ENCODE data around the gene RASSF5.

RASSF5 gene

GRCh38 chr1:206588492-206588891, 81.2 kb downstream of the RASSF5 start:
- no peak for TF ChIP-seq GATA3 (IDR thresholded peaks at IDR 0.05; ENCODE audit: low read depth, low read length)
- TF ChIP-seq GATA2 (IDR thresholded peaks at IDR 0.05; ENCODE audit: low read depth, low read length) = no peak

DNA sequence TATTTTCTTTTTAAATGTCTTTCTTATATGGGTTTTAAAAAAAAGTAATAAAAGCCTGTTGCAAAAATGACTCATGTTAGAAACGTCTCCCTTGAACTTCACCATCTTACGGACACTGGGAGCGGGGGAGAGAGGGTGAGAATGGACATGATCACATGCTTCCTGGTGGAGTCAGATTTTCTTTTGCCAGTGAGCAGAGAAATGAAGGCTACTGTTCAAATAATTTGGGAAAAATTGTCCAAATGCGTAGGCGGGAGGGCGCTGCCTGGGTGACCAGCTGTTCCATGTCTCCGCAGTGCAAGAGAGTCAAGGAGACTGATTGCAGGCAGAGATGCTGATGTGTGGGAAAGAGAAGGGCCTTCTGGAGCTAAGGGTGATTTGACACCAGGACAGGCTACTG, 81.9 kb downstream of the RASSF5 start:
- TF ChIP-seq GATA2 (IDR thresholded peaks at IDR 0.05; ENCODE audit: low read depth, low read length) (no peak), GATA3 (IDR thresholded peaks at IDR 0.05; ENCODE audit: low read depth, low read length) (no peak)

- TF ChIP-seq GATA2 (IDR thresholded peaks at IDR 0.05; ENCODE audit: low read depth, low read length) = no peak
- no peak for TF ChIP-seq GATA3 (IDR thresholded peaks at IDR 0.05; ENCODE audit: low read depth, low read length)
These were observed 82.9 kb downstream of the RASSF5 start for GRCh38 chr1:206590025-206590758.

DNA sequence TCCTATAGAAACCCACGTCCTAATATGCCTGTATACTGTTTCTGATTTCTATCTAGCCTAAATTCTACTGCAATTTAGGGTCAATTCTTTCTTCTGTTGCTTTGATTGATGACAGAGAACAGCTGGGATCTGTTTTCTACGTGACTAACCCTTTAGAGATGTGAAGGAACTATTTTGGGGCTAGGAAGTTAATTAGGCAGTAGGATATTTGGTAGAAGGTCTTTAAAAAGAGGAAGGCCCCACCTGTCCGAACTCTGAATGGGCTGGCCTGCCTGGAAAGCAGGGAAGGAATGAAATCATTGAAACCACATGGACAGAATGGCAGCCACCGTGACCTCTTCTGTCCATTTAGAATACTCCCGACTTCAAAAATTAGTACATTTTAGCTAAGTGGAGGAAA, 83.9 kb downstream of the RASSF5 start:
- TF ChIP-seq GATA3 (IDR thresholded peaks at IDR 0.05; ENCODE audit: low read depth, low read length) = no peak

GRCh38 chr1:206591696-206592095, 84.4 kb downstream of the RASSF5 start:
- TF ChIP-seq GATA3 (IDR thresholded peaks at IDR 0.05; ENCODE audit: low read depth, low read length) (no peak), GATA2 (IDR thresholded peaks at IDR 0.05; ENCODE audit: low read depth, low read length) (no peak)

- TF ChIP-seq GATA3 (IDR thresholded peaks at IDR 0.05; ENCODE audit: low read depth, low read length) (no peak), GATA2 (IDR thresholded peaks at IDR 0.05; ENCODE audit: low read depth, low read length) (no peak)
These were observed 86.1 kb downstream of the RASSF5 start for GRCh38 chr1:206593351-206593925.

DNA sequence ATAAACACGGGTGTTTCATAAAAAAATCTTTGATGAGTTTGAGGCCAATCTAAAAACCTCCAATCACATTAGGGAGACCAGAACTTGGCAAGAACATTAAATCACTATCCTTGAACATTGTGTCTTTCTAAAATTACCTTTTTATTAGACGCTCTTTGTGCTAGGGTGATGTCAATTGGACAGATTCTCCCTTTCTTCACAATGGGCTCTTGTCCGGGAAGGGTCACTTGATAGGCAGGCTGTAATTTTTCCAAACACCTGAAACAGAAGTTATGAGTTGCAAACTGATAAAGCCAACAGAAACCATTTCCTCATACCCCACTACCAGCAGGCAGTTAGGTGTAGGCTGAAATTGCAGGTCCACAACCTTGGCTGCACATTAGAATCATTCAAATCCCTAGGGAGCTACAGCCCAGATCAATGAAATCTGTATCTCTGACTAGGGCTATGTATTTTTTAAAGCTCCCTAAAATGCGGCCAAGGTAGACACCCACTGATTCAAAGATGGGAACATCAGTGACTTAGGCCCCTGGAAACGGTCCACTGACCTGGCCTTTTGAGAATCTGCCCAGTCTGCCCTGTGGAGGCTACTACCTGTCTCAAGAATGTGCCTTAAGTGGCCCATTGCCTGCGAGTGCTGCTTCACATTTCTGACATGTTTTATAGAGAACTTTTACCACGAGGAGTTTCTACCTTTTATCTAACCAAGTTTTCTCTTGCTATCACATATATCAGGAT, 88.4 kb downstream of the RASSF5 start:
- no peak for TF ChIP-seq GATA2 (IDR thresholded peaks at IDR 0.05; ENCODE audit: low read depth, low read length)
- no peak for TF ChIP-seq GATA3 (IDR thresholded peaks at IDR 0.05; ENCODE audit: low read depth, low read length)

DNA sequence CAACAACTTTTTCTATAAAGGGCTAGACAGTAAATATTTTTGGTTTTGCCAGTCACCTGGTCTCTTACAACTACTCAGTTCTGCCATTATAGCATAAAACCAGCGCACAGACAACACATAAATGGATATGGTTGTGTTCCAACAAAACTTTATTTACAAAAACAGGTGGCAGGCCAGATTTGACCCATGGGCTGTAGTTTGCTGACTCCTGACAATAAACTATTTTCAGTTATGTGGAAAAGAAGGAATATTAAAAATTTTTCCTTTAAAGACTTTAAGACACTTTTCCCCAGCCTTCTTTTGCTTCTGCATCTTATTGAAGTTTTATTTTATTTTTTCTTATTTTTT, 89.0 kb downstream of the RASSF5 start:
- no peak for TF ChIP-seq GATA2 (IDR thresholded peaks at IDR 0.05; ENCODE audit: low read depth, low read length)
- TF ChIP-seq GATA3 (IDR thresholded peaks at IDR 0.05; ENCODE audit: low read depth, low read length) = no peak

GRCh38 chr1:206600527-206600926, 93.2 kb downstream of the RASSF5 start:
- TF ChIP-seq GATA2 (IDR thresholded peaks at IDR 0.05; ENCODE audit: low read depth, low read length) = no peak
- TF ChIP-seq GATA3 (IDR thresholded peaks at IDR 0.05; ENCODE audit: low read depth, low read length) = no peak

- no peak for TF ChIP-seq GATA3 (IDR thresholded peaks at IDR 0.05; ENCODE audit: low read depth, low read length)
- TF ChIP-seq GATA2 (IDR thresholded peaks at IDR 0.05; ENCODE audit: low read depth, low read length) = no peak
These were observed 97.5 kb downstream of the RASSF5 start for GRCh38 chr1:206604861-206605260.

DNA sequence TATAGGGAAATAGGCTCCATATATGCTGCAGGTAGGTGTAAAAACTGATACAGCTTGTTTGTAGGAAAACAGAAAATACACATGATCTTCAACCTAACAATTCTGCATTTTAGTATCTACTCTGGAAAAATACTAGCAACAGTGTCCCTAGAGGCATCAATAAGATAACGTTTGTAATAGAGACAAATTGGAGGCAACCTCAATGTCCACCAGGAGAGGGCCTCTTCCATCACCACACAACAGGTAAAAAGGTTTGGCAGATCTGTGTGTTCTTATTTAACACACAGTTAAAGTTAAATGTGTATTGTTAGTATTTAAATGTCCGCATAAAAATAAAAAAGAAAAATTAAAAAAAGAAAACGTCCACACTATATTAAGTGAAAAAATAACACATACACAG, 99.5 kb downstream of the RASSF5 start:
- TF ChIP-seq GATA3 (IDR thresholded peaks at IDR 0.05; ENCODE audit: low read depth, low read length) (no peak), GATA2 (IDR thresholded peaks at IDR 0.05; ENCODE audit: low read depth, low read length) (no peak)

- TF ChIP-seq GATA2 (IDR thresholded peaks at IDR 0.05; ENCODE audit: low read depth, low read length) = no peak
- TF ChIP-seq GATA3 (IDR thresholded peaks at IDR 0.05; ENCODE audit: low read depth, low read length) = no peak
These were observed 100.9 kb downstream of the RASSF5 start for GRCh38 chr1:206608108-206608698.

DNA sequence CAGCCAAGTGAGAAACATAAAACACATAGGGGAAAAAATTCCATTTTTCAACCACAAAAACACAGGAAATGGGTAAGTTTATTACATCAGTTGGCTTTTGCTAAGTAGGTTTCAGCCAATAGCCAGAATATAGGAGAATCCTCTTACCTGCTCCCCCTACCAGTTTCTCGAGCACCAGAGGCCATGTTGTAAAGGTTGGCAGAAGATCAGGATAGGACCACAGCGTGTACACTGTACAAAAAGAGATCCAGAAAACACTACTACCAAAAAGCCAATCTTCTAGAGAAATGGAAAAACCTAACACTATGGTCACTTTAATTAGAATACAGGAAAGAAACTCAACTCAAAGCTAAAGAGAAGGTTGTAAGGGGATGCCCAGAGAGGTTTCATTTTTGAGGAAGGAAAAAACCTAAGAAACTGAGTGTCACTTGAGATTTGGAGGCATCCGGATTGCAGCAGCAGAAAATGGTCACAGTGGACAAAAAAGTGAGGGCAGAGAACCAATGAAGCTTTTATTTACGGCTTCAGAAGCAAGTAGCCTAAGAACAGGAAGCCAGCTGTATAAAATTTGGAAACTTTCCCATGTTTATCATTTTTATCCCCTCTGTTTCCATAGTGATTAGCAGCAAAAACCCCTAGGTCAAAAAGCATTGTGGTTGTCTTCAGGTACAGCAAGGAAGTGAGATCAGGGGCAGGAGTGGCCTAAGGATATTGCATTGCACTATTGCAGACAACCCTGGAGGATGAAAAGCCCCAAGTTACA, 102.1 kb downstream of the RASSF5 start:
- TF ChIP-seq GATA3 (IDR thresholded peaks at IDR 0.05; ENCODE audit: low read depth, low read length) (no peak), GATA2 (IDR thresholded peaks at IDR 0.05; ENCODE audit: low read depth, low read length) (no peak)

Measured in SH-SY5Y (cell line).